ENCODE results near the gene ICOS.

ICOS gene

DNA sequence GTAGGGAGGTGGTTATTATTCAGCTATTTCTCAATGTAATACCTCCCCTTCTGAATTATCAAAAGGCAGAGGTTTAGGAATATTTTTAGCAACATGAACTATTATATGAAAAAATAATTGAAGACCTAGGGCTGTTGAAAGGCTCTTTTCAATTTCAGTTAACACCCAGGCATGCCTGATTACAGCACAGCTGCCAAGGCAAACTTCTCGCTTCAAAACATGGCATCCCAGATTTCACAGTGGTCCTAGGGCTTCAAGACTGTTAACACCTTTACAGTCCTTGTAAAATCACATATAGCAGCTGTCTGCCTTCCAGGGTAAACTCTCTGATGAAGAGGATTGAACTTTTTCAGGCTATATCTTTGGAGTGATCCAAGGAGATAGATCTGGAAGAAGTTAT is 45.8 kb upstream of the ICOS start:
- no peak for ATAC-seq
- TF ChIP-seq ZNF565 (CRISPR knock-in tag; conservative IDR thresholded peaks at IDR 0.05; ENCODE audit: low read depth) = no peak
- no peak for TF ChIP-seq ISL1 (CRISPR knock-in tag; IDR thresholded peaks at IDR 0.05)
- TF ChIP-seq PPARA (CRISPR knock-in tag; IDR thresholded peaks at IDR 0.05; ENCODE audit: borderline replicate concordance) = no peak
- TF ChIP-seq ZNF70 (CRISPR knock-in tag; IDR thresholded peaks at IDR 0.05) = no peak
- no peak for TF ChIP-seq RARB (CRISPR knock-in tag; IDR thresholded peaks at IDR 0.05)
- no peak for TF ChIP-seq ZNF8 (CRISPR knock-in tag; IDR thresholded peaks at IDR 0.05)
- no peak for TF ChIP-seq ESRRG (CRISPR knock-in tag; IDR thresholded peaks at IDR 0.05)
- TF ChIP-seq GLIS3 (CRISPR knock-in tag; IDR thresholded peaks at IDR 0.05) = no peak
- no peak for TF ChIP-seq TCF4 (CRISPR knock-in tag; IDR thresholded peaks at IDR 0.05; ENCODE audit: borderline replicate concordance)
- TF ChIP-seq TOX (CRISPR knock-in tag; IDR thresholded peaks at IDR 0.05; ENCODE audit: borderline replicate concordance) = no peak
- TF ChIP-seq, protein P1, sequence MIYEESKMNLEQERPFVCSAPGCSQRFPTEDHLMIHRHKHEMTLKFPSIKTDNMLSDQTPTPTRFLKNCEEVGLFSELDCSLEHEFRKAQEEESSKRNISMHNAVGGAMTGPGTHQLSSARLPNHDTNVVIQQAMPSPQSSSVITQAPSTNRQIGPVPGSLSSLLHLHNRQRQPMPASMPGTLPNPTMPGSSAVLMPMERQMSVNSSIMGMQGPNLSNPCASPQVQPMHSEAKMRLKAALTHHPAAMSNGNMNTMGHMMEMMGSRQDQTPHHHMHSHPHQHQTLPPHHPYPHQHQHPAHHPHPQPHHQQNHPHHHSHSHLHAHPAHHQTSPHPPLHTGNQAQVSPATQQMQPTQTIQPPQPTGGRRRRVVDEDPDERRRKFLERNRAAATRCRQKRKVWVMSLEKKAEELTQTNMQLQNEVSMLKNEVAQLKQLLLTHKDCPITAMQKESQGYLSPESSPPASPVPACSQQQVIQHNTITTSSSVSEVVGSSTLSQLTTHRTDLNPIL (CRISPR knock-in tag; IDR thresholded peaks at IDR 0.05; ENCODE audit: low read depth) = no peak
- no peak for TF ChIP-seq CSDC2 (CRISPR knock-in tag; IDR thresholded peaks at IDR 0.05)
- no peak for TF ChIP-seq ZC3H10 (CRISPR knock-in tag; IDR thresholded peaks at IDR 0.05)
- no peak for TF ChIP-seq OSR1 (CRISPR knock-in tag; IDR thresholded peaks at IDR 0.05)

DNA sequence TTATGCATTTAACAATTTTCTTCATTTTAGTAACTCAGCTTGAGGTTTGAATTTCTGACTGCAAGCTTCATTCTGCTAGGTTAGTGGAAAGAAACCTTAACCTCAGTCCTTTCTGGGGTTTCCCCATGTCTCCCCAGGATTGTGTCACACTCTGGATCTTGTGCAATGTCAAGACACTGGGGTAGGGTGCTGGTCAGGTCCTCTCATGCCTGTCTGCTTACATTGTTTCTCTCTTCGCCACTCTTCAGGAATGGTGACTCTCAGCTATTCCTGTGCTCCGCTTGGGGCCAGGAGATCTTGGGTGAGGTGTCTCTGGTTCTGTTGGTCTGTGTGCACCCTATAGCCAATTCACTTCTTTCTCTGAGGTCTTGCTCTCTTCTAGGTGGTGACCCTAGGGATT is 45.1 kb upstream of the ICOS start:
- ATAC-seq = no peak
- TF ChIP-seq, protein P2, sequence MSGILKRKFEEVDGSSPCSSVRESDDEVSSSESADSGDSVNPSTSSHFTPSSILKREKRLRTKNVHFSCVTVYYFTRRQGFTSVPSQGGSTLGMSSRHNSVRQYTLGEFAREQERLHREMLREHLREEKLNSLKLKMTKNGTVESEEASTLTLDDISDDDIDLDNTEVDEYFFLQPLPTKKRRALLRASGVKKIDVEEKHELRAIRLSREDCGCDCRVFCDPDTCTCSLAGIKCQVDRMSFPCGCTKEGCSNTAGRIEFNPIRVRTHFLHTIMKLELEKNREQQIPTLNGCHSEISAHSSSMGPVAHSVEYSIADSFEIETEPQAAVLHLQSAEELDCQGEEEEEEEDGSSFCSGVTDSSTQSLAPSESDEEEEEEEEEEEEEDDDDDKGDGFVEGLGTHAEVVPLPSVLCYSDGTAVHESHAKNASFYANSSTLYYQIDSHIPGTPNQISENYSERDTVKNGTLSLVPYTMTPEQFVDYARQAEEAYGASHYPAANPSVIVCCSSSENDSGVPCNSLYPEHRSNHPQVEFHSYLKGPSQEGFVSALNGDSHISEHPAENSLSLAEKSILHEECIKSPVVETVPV (CRISPR knock-in tag; IDR thresholded peaks at IDR 0.05) = no peak
- TF ChIP-seq ZC3H10 (CRISPR knock-in tag; IDR thresholded peaks at IDR 0.05) (no peak), TOX (CRISPR knock-in tag; IDR thresholded peaks at IDR 0.05; ENCODE audit: borderline replicate concordance) (no peak), PPARA (CRISPR knock-in tag; IDR thresholded peaks at IDR 0.05; ENCODE audit: borderline replicate concordance) (no peak)

DNA sequence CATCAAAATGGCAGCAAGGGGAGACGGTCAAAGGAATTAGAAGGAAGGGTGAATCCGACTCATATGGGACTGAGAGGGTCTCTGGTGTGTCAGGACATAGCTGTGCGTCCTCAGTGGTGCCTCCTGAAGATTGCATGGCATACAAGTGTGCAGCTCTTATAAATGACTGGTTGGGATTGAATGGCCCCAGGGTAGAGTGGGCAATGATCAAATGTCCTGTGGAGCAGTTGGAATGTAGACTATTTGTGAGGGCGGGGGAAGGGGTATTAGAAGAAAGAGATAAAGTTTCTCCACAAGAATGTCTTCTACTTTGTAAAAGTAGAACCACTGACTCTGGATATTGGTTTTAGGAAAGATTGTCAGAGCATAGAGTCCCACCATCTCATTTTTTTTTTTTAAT is 44.4 kb upstream of the ICOS start:
- TF ChIP-seq, protein P1 (CRISPR knock-in tag; IDR thresholded peaks at IDR 0.05; ENCODE audit: low read depth) = no peak
- TF ChIP-seq ARNTL (CRISPR knock-in tag; IDR thresholded peaks at IDR 0.05; ENCODE audit: borderline replicate concordance, low read depth) (no peak), ZNF8 (CRISPR knock-in tag; IDR thresholded peaks at IDR 0.05) (no peak), PPARA (CRISPR knock-in tag; IDR thresholded peaks at IDR 0.05; ENCODE audit: borderline replicate concordance) (no peak), ISL1 (CRISPR knock-in tag; IDR thresholded peaks at IDR 0.05) (no peak), TCF4 (CRISPR knock-in tag; IDR thresholded peaks at IDR 0.05; ENCODE audit: borderline replicate concordance) (no peak)
- no peak for ATAC-seq

DNA sequence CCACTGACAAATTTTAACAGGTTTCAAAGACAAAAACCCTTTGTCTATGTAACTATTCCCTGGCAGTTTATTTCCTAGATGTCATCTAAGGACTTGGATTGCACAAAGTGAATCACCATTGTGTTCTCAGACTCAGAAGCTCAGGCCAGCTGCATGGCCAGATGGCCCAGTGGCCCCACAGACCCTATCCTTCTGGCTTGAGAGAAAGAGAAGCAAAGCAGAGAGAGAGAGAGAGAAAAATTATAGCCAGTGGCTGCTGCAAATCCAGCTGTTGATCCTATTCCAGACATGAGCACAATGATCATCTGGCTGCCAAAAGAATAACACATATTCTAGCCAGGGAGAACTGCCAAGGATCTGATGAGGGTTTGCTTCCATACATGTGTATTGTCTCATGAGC is 43.2 kb upstream of the ICOS start:
- ATAC-seq = no peak
- TF ChIP-seq TOX (CRISPR knock-in tag; IDR thresholded peaks at IDR 0.05; ENCODE audit: borderline replicate concordance) (no peak), OSR1 (CRISPR knock-in tag; IDR thresholded peaks at IDR 0.05) (no peak), ZFP3 (CRISPR knock-in tag; IDR thresholded peaks at IDR 0.05) (no peak), ARNTL (CRISPR knock-in tag; IDR thresholded peaks at IDR 0.05; ENCODE audit: borderline replicate concordance, low read depth) (no peak), BACH2 (CRISPR knock-in tag; IDR thresholded peaks at IDR 0.05; ENCODE audit: borderline replicate concordance) (no peak), ZFP30 (CRISPR knock-in tag; IDR thresholded peaks at IDR 0.05) (no peak), ZNF565 (CRISPR knock-in tag; conservative IDR thresholded peaks at IDR 0.05; ENCODE audit: low read depth) (no peak), ZNF8 (CRISPR knock-in tag; IDR thresholded peaks at IDR 0.05) (no peak), ZC3H10 (CRISPR knock-in tag; IDR thresholded peaks at IDR 0.05) (no peak)
- TF ChIP-seq, protein P1 (CRISPR knock-in tag; IDR thresholded peaks at IDR 0.05; ENCODE audit: low read depth) = no peak
- TF ChIP-seq, protein P2 (CRISPR knock-in tag; IDR thresholded peaks at IDR 0.05) = no peak
- TF ChIP-seq, protein P3, sequence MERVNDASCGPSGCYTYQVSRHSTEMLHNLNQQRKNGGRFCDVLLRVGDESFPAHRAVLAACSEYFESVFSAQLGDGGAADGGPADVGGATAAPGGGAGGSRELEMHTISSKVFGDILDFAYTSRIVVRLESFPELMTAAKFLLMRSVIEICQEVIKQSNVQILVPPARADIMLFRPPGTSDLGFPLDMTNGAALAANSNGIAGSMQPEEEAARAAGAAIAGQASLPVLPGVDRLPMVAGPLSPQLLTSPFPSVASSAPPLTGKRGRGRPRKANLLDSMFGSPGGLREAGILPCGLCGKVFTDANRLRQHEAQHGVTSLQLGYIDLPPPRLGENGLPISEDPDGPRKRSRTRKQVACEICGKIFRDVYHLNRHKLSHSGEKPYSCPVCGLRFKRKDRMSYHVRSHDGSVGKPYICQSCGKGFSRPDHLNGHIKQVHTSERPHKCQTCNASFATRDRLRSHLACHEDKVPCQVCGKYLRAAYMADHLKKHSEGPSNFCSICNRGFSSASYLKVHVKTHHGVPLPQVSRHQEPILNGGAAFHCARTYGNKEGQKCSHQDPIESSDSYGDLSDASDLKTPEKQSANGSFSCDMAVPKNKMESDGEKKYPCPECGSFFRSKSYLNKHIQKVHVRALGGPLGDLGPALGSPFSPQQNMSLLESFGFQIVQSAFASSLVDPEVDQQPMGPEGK (CRISPR knock-in tag; IDR thresholded peaks at IDR 0.05; ENCODE audit: borderline replicate concordance) = no peak
- TF ChIP-seq, protein P4, sequence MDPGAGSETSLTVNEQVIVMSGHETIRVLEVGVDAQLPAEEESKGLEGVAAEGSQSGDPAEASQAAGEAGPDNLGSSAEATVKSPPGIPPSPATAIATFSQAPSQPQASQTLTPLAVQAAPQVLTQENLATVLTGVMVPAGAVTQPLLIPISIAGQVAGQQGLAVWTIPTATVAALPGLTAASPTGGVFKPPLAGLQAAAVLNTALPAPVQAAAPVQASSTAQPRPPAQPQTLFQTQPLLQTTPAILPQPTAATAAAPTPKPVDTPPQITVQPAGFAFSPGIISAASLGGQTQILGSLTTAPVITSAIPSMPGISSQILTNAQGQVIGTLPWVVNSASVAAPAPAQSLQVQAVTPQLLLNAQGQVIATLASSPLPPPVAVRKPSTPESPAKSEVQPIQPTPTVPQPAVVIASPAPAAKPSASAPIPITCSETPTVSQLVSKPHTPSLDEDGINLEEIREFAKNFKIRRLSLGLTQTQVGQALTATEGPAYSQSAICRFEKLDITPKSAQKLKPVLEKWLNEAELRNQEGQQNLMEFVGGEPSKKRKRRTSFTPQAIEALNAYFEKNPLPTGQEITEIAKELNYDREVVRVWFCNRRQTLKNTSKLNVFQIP (CRISPR knock-in tag; IDR thresholded peaks at IDR 0.05; ENCODE audit: borderline replicate concordance, low read depth) = no peak
- TF ChIP-seq, protein P5, sequence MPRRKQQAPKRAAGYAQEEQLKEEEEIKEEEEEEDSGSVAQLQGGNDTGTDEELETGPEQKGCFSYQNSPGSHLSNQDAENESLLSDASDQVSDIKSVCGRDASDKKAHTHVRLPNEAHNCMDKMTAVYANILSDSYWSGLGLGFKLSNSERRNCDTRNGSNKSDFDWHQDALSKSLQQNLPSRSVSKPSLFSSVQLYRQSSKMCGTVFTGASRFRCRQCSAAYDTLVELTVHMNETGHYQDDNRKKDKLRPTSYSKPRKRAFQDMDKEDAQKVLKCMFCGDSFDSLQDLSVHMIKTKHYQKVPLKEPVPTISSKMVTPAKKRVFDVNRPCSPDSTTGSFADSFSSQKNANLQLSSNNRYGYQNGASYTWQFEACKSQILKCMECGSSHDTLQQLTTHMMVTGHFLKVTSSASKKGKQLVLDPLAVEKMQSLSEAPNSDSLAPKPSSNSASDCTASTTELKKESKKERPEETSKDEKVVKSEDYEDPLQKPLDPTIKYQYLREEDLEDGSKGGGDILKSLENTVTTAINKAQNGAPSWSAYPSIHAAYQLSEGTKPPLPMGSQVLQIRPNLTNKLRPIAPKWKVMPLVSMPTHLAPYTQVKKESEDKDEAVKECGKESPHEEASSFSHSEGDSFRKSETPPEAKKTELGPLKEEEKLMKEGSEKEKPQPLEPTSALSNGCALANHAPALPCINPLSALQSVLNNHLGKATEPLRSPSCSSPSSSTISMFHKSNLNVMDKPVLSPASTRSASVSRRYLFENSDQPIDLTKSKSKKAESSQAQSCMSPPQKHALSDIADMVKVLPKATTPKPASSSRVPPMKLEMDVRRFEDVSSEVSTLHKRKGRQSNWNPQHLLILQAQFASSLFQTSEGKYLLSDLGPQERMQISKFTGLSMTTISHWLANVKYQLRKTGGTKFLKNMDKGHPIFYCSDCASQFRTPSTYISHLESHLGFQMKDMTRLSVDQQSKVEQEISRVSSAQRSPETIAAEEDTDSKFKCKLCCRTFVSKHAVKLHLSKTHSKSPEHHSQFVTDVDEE (CRISPR knock-in tag; IDR thresholded peaks at IDR 0.05) = no peak

Measured in SK-N-SH treated with all-trans-retinoic acid at 6 μM for 48 hours (cell line).